ENCODE results near the gene ADGRF1.
"Not testable (repeated sequence)": the region's sequence is repeated elsewhere in the genome, so short reads cannot be mapped to it uniquely, and the experiment has no call there.

Gene ADGRF1

DNA sequence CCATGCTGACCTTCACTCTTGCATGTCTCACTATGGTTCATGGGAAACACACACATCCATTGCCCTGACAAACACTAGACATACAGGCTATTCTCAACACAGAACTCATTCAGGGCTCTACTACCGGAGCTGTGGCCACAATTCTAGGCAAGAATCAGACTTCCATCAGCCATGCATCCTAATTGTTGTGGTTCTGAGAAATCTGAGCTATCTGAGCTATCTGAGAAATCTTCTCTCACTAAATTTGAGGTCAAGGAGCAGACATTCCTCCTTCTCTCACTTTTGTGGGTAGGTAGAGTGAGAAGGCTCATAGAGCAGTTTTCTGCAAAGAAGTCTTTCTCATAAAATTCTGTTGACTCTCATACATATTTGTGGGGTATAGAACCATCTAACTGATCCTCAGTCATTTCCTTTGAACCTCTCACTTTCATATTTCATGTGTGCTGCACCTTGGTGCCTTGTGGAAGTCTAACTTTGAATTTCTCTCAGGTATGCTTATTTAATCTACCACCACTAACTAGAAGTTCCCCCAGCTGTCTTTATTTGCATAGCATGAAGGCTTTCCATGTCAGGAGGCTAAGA, 43.6 kb downstream of the ADGRF1 start:
- DNase-seq (ENCODE audit: low read depth) = no peak
- H3K4me3 ChIP-seq (ENCODE audit: low read depth, low read length) = no peak overlapping the region
- TF ChIP-seq POLR2A (IDR thresholded peaks at IDR 0.05; ENCODE audit: extremely low read depth, insufficient read length) = no peak
- TF ChIP-seq MAX (IDR thresholded peaks at IDR 0.05; ENCODE audit: low read depth, low read length) = no peak
- TF ChIP-seq MYC (IDR thresholded peaks at IDR 0.05; ENCODE audit: low read depth, low read length) = no peak
- no peak for TF ChIP-seq CTCF (IDR thresholded peaks at IDR 0.05; ENCODE audit: low read depth, low read length)

DNA sequence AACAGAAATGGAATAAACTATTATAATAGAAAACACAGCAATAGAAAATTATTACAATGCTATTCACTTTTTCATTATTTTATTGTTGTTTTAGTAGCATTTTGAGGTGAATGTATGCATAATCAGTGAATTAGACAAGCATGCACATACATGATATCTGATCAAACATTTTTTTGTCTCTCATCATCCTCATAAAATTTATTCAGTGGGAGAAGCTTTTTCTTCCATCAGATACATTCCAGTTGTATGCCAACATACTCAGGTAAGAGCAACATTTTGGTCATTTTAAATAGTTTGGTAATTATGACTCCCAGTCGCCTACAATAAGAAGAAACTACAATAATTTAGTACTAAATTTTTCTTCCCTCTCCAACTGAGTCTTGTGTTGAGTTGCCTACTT, 44.5 kb downstream of the ADGRF1 start:
- no peak for DNase-seq (ENCODE audit: low read depth)
- no peak overlapping the region for H3K4me3 ChIP-seq (ENCODE audit: low read depth, low read length)
- TF ChIP-seq MYC (IDR thresholded peaks at IDR 0.05; ENCODE audit: low read depth, low read length) (no peak), POLR2A (IDR thresholded peaks at IDR 0.05; ENCODE audit: extremely low read depth, insufficient read length) (no peak), MAX (IDR thresholded peaks at IDR 0.05; ENCODE audit: low read depth, low read length) (no peak), CTCF (IDR thresholded peaks at IDR 0.05; ENCODE audit: low read depth, low read length) (no peak)

- no peak for DNase-seq (ENCODE audit: low read depth)
Observed at GRCh38 chr6:46996860-46997641, 45.1 kb downstream of the ADGRF1 start.

DNA sequence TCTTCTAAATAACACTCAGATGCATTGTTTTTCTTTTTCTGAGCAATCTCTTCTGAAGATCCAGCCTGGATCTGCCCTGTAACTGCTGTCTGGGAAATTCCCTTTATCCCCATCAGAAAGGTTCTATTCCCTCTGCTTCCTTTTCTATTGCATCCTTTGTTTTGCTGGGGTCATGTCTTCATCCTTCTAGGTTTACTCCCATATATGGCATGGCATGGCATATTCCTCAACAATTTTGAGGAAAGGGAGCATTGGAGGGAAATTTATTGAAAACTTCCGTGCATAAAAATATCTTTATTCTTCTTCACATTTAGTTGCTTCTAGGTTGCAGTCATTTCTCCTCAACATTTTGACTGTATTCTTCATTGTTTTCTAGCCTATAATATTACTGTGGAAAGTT, 47.2 kb downstream of the ADGRF1 start:
- TF ChIP-seq MYC (IDR thresholded peaks at IDR 0.05; ENCODE audit: low read depth, low read length) (no peak), POLR2A (IDR thresholded peaks at IDR 0.05; ENCODE audit: extremely low read depth, insufficient read length) (no peak), MAX (IDR thresholded peaks at IDR 0.05; ENCODE audit: low read depth, low read length) (no peak), CTCF (IDR thresholded peaks at IDR 0.05; ENCODE audit: low read depth, low read length) (no peak)
- no peak overlapping the region for H3K4me3 ChIP-seq (ENCODE audit: low read depth, low read length)
- DNase-seq (ENCODE audit: low read depth) = no peak

More at GRCh38 chr6:46996860-46997641, 45.1 kb downstream of the ADGRF1 start:
- H3K4me3 ChIP-seq (ENCODE audit: low read depth, low read length) = no peak overlapping the region
- no peak for TF ChIP-seq CTCF (IDR thresholded peaks at IDR 0.05; ENCODE audit: low read depth, low read length)
- no peak for TF ChIP-seq MAX (IDR thresholded peaks at IDR 0.05; ENCODE audit: low read depth, low read length)
- no peak for TF ChIP-seq MYC (IDR thresholded peaks at IDR 0.05; ENCODE audit: low read depth, low read length)
- no peak for TF ChIP-seq POLR2A (IDR thresholded peaks at IDR 0.05; ENCODE audit: extremely low read depth, insufficient read length)

DNA sequence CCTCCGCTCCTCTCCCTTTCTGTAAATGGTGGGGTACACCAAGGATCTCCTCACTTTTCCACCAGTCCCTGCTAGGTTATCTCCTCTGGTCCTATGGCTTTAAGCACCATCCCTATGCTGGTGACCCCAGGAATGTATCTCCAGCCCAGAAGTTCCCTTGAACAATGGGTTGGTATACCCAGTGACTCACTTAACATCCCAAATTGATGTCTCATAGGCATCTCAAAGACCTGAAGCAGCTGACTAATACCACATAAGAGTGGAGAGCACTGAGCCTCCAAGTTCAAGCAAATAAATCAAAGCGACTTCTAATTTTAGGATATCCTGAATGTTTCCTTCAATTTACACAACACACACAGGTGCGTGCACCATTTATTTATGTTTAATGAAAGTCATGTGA, 48.3 kb downstream of the ADGRF1 start:
- no peak overlapping the region for H3K4me3 ChIP-seq (ENCODE audit: low read depth, low read length)
- no peak for TF ChIP-seq MYC (IDR thresholded peaks at IDR 0.05; ENCODE audit: low read depth, low read length)
- TF ChIP-seq POLR2A (IDR thresholded peaks at IDR 0.05; ENCODE audit: extremely low read depth, insufficient read length) = no peak
- TF ChIP-seq CTCF (IDR thresholded peaks at IDR 0.05; ENCODE audit: low read depth, low read length) = no peak
- TF ChIP-seq MAX (IDR thresholded peaks at IDR 0.05; ENCODE audit: low read depth, low read length) = no peak
- no peak for DNase-seq (ENCODE audit: low read depth)

GRCh38 chr6:46992391-46992790, 49.7 kb downstream of the ADGRF1 start:
- H3K4me3 ChIP-seq (ENCODE audit: low read depth, low read length); DNase-seq (ENCODE audit: low read depth): not testable (repeated sequence)

Measured in NB4 (cell line).